Transverse colon (tissue), 4 donors: ENCODE data around the gene SPRN. TPM values are rescaled to one million over a fixed set of nuclear protein-coding genes. Genes with fewer than 3 reads are reported as not detected.

ENCODE experiments used
- DNase-seq: peaks from one replicate; pipeline ENCODE4 v3.0.0-alpha.2; 2019
- H3K27ac ChIP-seq, 4 donors: fragments of 200-600 bp; sonication (generic); 2 replicates each; pipeline ENCODE4 v1.5.1; 2016 to 2018; ENCODE audit warnings: inconsistent platforms in 4 of 4
- H3K27me3 ChIP-seq: fragments of 200-600 bp; sonication (generic); 2 replicates; pipeline ENCODE4 v1.5.1; 2017; ENCODE audit warnings: inconsistent platforms
- H3K36me3 ChIP-seq, 4 donors: fragments of 200-600 bp; sonication (generic); 2 replicates each; pipeline ENCODE4 v1.5.1; 2017 to 2019; ENCODE audit warnings: inconsistent platforms in 4 of 4
- H3K4me1 ChIP-seq, 4 donors: fragments of 200-600 bp; sonication (generic); 2 replicates each; pipeline ENCODE4 v1.5.1; 2017 to 2020; ENCODE audit warnings: inconsistent platforms in 4 of 4
- H3K4me3 ChIP-seq, 4 donors: fragments of 200-600 bp; sonication (generic); 1 replicate in 1 of 4; 2 replicates in 3 of 4; pipeline versions ENCODE4 v1.5.1 to v1.6.1; 2017 to 2019; ENCODE audit warnings: inconsistent platforms in 4 of 4
- H3K9me3 ChIP-seq, 2 donors: fragments of 200-600 bp; sonication (generic); 2 replicates each; pipeline ENCODE4 v1.5.1; 2017 to 2019; ENCODE audit warnings: inconsistent platforms in 2 of 2
- CTCF ChIP-seq, 5 experiments: fragments of 200-600 bp in 3 of 5; fragments of 450-650 bp in 2 of 5; sonication (generic) in 3 of 5; IDR thresholded peaks; 1 replicate in 2 of 5; 2 replicates in 3 of 5; pipeline ENCODE4 v1.5.1; 2016 to 2017; ENCODE audit warnings: antibody characterized with exemption in 5 of 5, inconsistent platforms in 3 of 5, mild to moderate bottlenecking in 2 of 5, moderate library complexity in 1 of 5
- EP300 ChIP-seq: sonication (generic); formaldehyde crosslinking; IDR thresholded peaks from one replicate; pipeline ENCODE4 v1.6.1; 2017; ENCODE audit warnings: antibody characterized with exemption, low read depth
- POLR2A ChIP-seq: fragments of 450-650 bp; IDR thresholded peaks from one replicate; pipeline ENCODE4 v1.6.1; 2016; ENCODE audit warnings: antibody characterized with exemption, mild to moderate bottlenecking, moderate library complexity
- POLR2AphosphoS5 ChIP-seq, 3 donors: sonication (generic); formaldehyde crosslinking; IDR thresholded peaks; one replicate each; pipeline ENCODE4 v1.6.1; 2016; ENCODE audit warnings: antibody characterized with exemption in 3 of 3
- WGBS, 2 donors: methylation state at CpG; one replicate each; pipeline ENCODE4 v1.1.5; 2018; ENCODE audit warnings: low coverage in 1 of 2; 5-methylcytosine and 5-hydroxymethylcytosine counted together
- in situ Hi-C, 4 donors: fragments of 200-750 bp; cut with MboI; loops; one replicate each; pipeline versions ENCODE4 v1.15.0 to v1.15.1; 2017; ENCODE audit warnings: low sequenced_read_pairs in 3 of 4, low pct_ligation_motif_present in 1 of 4, low pct_unique_long_range_greater_than_20kb in 1 of 4
- intact Hi-C: fragments of 100-400 bp; cut with DNase I; formaldehyde crosslinking; loops from one replicate; pipeline ENCODE4 v1.15.1; 2023; ENCODE audit warnings: low total_unique reads
- small RNA-seq, 4 donors: library from RNA; depleted of rRNA; stranded (forward); fragments of <200 nt; gene quantifications; one replicate each; pipeline ENCODE3, GENCODE V24; 2016
- total RNA-seq, 4 donors: library from RNA; depleted of rRNA; stranded (reverse); fragments of >200 nt; gene quantifications; one replicate each; pipeline ENCODE4 v1.1.0, GENCODE V29; 2016

SPRN gene
- total RNA-seq, 4 donors from 2014 or later, result not detected

GRCh38 chr10:133373174-133374090, 51.0 kb downstream of the SPRN start, which contains the start of gene ECHS1:
Gene ECHS1, minus strand, starts transcription at chr10:133373354. Its CDS starts 21 bp downstream, at chr10:133373333.
- 0% methylated on average over 5 to 38 of the region's 89 CpGs for WGBS, 2 donors
- intact Hi-C loops, result no loop called here
- H3K27ac ChIP-seq, result peak within 1 kb of the TSS; percentile 91 to 92 (median 92)
- H3K36me3 ChIP-seq, result peaks cover 0 to 16% (median 8%) of the 10 kb centered on the region in 4 donors
- no peaks in the 10 kb centered on the region for H3K9me3 ChIP-seq
- in situ Hi-C loops, result no loop called here
- DNase-seq, result peak; percentile 97
- H3K27me3 ChIP-seq, result no peaks in the 10 kb centered on the region
- H3K4me1 ChIP-seq, result peaks cover 5 to 32% (median 23%) of the 10 kb centered on the region in 4 donors
- peak in 1 of 5 experiments; percentile 12 for TF ChIP-seq CTCF (IDR thresholded peaks at IDR 0.05)
- TF ChIP-seq POLR2A, result peak; percentile 77
- TF ChIP-seq POLR2AphosphoS5 (IDR thresholded peaks at IDR 0.05), result peak; percentile 62 to 84 (median 73)
- no peak for TF ChIP-seq EP300
- H3K4me3 ChIP-seq, result peak within 1 kb of the TSS; percentile 60 to 87 (median 78)

- Histone ChIP-seq H3K4me1 (peaks cover under 1 to 24% (median 15%) of the 10 kb centered on the region in 4 donors), H3K9me3 (no peaks in the 10 kb centered on the region), H3K27me3 (no peaks in the 10 kb centered on the region), H3K27ac (peak overlapping the region; percentile 91 to 92 (median 92)), H3K36me3 (peaks cover 0 to 20% (median 9%) of the 10 kb centered on the region in 4 donors), H3K4me3 (peak overlapping the region; percentile 16 to 87 (median 66))
- peak; percentile 67 for DNase-seq
- 44% methylated on average over 10 of the region's 20 CpGs; no CpG with 5 or more reads in 1 of the 2 donors for WGBS, 2 donors
- in situ Hi-C loops, result no loop called here
- intact Hi-C loops, result no loop called here
- TF ChIP-seq CTCF (IDR thresholded peaks at IDR 0.05), result no peak
- TF ChIP-seq EP300, result no peak
- no peak for TF ChIP-seq POLR2A
- no peak for TF ChIP-seq POLR2AphosphoS5 (IDR thresholded peaks at IDR 0.05)
Measured at GRCh38 chr10:133372507-133372906, 51.9 kb downstream of the SPRN start.

Small RNA genes within 50 kb of the gene (small RNA-seq; reads per million reads assigned to genes)
- gene AL360181.4 (0 reads per million in 4 donors), gene MIR3944 (0 to 0.28 (median 0.23) reads per million in 4 donors)

Other genes with a start within 250 kb of the SPRN start
- gene UTF1, start 194.4 kb downstream of the SPRN start, total RNA-seq, result not detected
- gene VENTX, start 186.8 kb downstream of the SPRN start, total RNA-seq, result under 1 TPM in 2 of 4 donors, not detected in 2; 0.27 to 0.48 TPM
- gene ADAM8, start 147.8 kb downstream of the SPRN start, total RNA-seq, result 10 to 100 TPM in 2 of 4 donors, 1 to 10 TPM in 2; 2.3 to 21.3 (median 13.7) TPM
- gene TUBGCP2, start 115.8 kb downstream of the SPRN start, total RNA-seq, result 10 to 100 TPM; 37.5 to 68.3 (median 47.6) TPM
- 100 to 1,000 TPM in 1 of 4 donors, 10 to 100 TPM in 3; 21.8 to 104 (median 27.2) TPM for gene ZNF511, start 115.7 kb downstream of the SPRN start, total RNA-seq
- gene CALY, start 87.7 kb downstream of the SPRN start, total RNA-seq, result 1 to 10 TPM in 1 of 4 donors, under 1 TPM in 1, not detected in 2; 0.82 to 1.3 TPM
- 100 to 1,000 TPM in 3 of 4 donors, 1 to 10 TPM in 1; 3.8 to 990 (median 495) TPM for gene PRAP1, start 77.3 kb downstream of the SPRN start, total RNA-seq
- 10 to 100 TPM in 3 of 4 donors, 1 to 10 TPM in 1; 1.2 to 43.3 (median 28.8) TPM for gene FUOM, start 66.6 kb downstream of the SPRN start, total RNA-seq
- gene ECHS1, start 51.3 kb downstream of the SPRN start, total RNA-seq, result 100 to 1,000 TPM in 3 of 4 donors, 10 to 100 TPM in 1; 48.3 to 165 (median 120) TPM
- gene PAOX, start 45.4 kb downstream of the SPRN start, total RNA-seq, result 10 to 100 TPM; 11.3 to 32.4 (median 17.1) TPM
- 100 to 1,000 TPM in 1 of 4 donors, 10 to 100 TPM in 3; 26.5 to 139 (median 47.0) TPM for gene MTG1, start 30.5 kb downstream of the SPRN start, total RNA-seq
- 1 to 10 TPM; 1.6 to 6.5 (median 3.1) TPM for gene SCART1, start 29.3 kb upstream of the SPRN start, total RNA-seq
- 1 to 10 TPM in 1 of 4 donors, under 1 TPM in 2, not detected in 1; 0.64 to 3.4 (median 0.96) TPM for gene CYP2E1, start 102.7 kb upstream of the SPRN start, total RNA-seq
- gene SYCE1, start 141.0 kb upstream of the SPRN start, total RNA-seq, result 1 to 10 TPM in 1 of 4 donors, not detected in 3; 2.3 TPM
- gene FRG2B, start 202.2 kb upstream of the SPRN start, total RNA-seq, result not detected